Measurements from ENCODE around the gene LATS2. TPM values are rescaled to one million over a fixed set of nuclear protein-coding genes. Genes with fewer than 3 reads are reported as not detected.
A peak's percentile ranks its signal among the peaks of the same experiment; 100 is the strongest.
"Not testable (repeated sequence)": the region's sequence is repeated elsewhere in the genome, so short reads cannot be mapped to it uniquely, and the experiment has no call there.

The LATS2 gene
- total RNA-seq, 1 donor from 2014 or later: 22.5 TPM

GRCh38 chr13:20952838-20953237, 108.5 kb downstream of the LATS2 start:
- DNase-seq (no peak), ATAC-seq (ENCODE audit: poor library complexity) (no peak)
- intact Hi-C loops (cut with DNase I): no loop called here

DNA sequence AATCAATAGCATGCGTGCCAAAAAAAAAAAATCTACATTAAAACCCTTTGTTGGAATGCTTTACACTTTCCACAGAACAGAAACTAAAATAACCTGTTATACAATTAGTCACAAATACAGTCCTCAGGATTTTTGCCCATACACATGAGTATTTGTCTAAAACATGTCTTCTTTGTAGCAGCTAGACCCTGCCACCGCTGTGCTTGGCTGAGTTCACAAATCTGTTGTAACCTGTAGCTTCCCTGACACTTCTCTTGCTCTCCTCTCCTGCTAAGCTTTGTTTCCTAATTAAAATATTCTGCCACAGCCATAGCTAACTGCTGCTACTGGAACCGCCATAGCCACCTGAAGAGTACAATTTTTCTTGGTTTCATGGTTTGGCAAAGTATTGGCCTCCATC, 113.4 kb downstream of the LATS2 start:
- not testable (repeated sequence) for DNase-seq; ATAC-seq (ENCODE audit: poor library complexity)
- intact Hi-C loops (cut with DNase I): loop anchor here (10.0 kb wide), 1 partner anchor 527 kb away; no protein-coding TSS in a partner anchor

- intact Hi-C loops (cut with DNase I): loop anchor here (10.0 kb wide), 1 partner anchor 529 kb away; no protein-coding TSS in a partner anchor
- ATAC-seq (ENCODE audit: poor library complexity) (no peak), DNase-seq (peak; percentile 48)
Observed at GRCh38 chr13:20945952-20946383, 115.4 kb downstream of the LATS2 start.

DNA sequence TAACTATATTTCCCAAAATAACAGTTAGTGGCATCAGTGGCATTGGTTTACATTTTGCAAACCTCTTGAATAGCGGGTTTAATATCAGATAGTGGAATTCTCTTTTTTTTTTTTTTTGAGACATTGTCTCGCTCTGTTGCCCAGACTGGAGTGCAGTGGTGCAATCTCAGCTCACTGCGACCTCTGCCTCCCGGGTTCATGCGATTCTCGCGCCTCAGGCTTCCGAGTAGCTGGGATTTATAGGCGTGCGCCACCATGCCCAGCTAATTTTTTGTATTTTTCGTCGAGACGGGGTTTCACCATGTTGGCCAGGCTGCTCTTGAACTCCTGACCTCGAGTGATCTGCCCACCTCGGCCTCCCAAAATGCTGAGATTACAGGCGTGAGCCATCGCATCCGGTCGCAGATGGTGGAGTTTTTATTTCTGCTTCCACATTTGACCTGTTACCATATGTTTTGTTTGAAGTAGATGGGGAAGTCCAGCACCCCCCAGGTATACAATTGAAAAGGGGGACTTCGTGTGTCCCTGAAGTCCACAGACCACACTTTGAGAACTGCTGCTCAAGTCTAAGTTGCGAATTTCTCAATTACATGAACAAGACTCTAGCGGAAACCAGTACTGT, 118.3 kb downstream of the LATS2 start:
- ATAC-seq (ENCODE audit: poor library complexity): no peak
- intact Hi-C loops (cut with DNase I): loop anchor here (5.0 to 10.0 kb wide), 3 partner anchors 189 to 532 kb away; partner anchors contain the start of genes MRPL57 and SKA3
- DNase-seq: no peak

DNA sequence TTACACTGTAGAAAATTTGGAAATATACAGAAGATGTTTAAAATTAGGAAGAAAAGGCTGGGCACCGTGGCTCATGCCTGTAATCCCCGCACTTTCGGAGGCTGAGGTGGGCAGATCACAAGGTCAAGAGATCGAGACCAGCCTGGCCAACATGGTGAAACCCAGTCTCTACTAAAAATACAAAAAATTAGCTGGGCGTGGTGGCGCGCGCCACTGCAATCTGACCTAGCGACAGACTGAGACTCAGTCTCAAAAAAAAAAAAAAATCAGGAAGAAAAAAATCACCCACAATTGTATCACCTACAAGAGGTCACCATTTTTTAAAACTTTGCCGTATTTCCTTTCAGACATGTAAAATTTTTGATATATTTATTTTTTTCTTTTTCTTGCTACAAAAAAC, 120.9 kb downstream of the LATS2 start:
- ATAC-seq (ENCODE audit: poor library complexity); DNase-seq: not testable (repeated sequence)
- intact Hi-C loops (cut with DNase I): loop anchor here (5.0 to 10.0 kb wide), 3 partner anchors 192 to 534 kb away; partner anchors contain the start of genes MRPL57 and SKA3

GRCh38 chr13:20940083-20940482, 121.3 kb downstream of the LATS2 start:
- intact Hi-C loops (cut with DNase I): loop anchor here (5.0 to 10.0 kb wide), 3 partner anchors 192 to 535 kb away; partner anchors contain the start of genes MRPL57 and SKA3
- no peak for DNase-seq
- no peak for ATAC-seq (ENCODE audit: poor library complexity)

DNA sequence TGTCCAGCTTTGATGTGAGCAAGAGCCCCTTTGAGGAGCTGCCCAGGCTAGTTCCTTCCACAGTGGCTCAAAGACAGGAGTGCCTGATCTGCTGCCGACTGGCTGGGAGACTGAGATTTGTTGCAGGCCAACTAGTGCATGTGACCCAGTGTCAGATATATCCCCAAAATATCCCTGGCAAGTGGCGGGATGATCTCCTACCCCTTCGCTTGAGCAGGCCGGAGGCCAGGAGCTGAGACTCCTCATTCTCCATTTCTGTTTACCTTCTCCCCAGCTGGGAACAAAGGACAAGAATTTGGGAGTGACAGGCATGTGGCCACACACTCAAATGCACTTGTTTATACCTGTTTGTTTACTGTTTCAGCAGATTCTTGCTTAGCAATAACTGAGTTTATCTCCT, 121.7 kb downstream of the LATS2 start:
- ATAC-seq (ENCODE audit: poor library complexity) (peak; percentile 80), DNase-seq (no peak)
- intact Hi-C loops (cut with DNase I): loop anchor here (5.0 to 10.0 kb wide), 3 partner anchors 193 to 535 kb away; partner anchors contain the start of genes MRPL57 and SKA3

DNA sequence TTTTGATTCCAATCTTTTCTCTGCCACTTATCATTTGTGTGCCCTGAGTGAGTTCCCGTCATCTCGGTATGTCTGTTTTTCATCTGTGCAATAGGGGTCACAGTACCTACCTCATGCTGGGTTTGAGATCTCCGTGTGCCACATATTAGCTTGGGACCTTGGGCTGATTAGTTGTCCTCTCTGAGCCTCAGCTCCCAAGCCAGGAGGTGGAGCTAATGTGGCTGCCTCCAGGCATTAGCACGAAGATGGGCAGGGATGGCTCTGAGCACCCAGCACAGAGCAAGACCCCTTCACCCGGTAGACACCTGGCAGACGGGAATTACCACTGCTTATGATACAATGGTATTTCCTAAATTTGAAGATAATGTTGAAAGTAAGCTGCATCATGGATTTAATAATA, 123.1 kb downstream of the LATS2 start:
- no peak for DNase-seq
- ATAC-seq (ENCODE audit: poor library complexity): peak; percentile 25
- intact Hi-C loops (cut with DNase I): no loop called here

DNA sequence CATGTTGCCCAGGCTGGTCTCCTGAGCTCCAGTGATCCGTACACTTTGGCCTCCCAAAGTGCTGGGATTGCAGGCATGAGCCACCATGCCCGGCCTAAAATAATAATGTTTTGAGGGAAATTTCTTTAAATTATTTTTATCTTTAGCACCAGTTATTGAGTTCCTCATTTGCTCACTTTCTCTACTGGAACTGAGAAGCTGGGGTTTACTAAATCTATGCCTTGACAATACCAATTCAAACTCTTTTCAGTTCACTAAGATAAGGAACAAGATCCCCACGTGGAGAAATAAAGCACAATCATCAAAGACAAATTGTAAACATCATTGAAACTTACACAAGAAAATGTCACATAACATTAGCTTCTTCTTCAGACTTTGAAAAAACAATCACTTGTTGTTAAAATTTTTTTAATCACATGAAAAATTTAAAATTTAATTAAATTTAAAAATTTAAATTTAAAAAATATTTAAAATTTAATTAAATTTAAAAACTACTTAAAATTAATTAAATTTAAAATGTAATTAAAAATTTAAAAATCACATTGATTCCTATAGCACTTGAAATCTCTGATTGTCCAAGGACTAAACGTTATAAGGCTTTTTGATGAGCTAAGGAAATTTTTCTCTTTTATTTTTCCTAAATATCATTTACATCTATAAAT, 133.7 kb downstream of the LATS2 start:
- DNase-seq: no peak
- intact Hi-C loops (cut with DNase I): no loop called here
- no peak for ATAC-seq (ENCODE audit: poor library complexity)

DNA sequence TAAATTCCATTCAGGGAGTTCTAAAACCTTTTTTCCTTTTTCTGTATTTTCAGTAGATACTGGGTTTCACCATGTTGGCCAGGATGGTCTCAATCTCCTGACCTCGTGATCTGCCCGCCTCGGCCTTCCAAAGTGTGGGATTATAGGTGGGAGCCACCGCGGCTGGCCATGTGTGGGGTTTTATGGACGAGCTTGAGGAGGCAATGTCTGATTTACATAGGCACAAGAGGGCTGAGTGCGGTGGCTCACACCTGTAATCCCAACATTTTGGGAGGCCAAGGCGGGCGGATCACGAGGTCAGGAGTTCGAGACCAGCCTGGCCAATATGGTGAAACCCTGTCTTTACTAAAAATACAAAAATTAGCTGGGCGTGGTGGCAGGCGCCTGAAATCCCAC, 136.0 kb downstream of the LATS2 start:
- intact Hi-C loops (cut with DNase I); DNase-seq; ATAC-seq (ENCODE audit: poor library complexity): not testable (repeated sequence)

DNA sequence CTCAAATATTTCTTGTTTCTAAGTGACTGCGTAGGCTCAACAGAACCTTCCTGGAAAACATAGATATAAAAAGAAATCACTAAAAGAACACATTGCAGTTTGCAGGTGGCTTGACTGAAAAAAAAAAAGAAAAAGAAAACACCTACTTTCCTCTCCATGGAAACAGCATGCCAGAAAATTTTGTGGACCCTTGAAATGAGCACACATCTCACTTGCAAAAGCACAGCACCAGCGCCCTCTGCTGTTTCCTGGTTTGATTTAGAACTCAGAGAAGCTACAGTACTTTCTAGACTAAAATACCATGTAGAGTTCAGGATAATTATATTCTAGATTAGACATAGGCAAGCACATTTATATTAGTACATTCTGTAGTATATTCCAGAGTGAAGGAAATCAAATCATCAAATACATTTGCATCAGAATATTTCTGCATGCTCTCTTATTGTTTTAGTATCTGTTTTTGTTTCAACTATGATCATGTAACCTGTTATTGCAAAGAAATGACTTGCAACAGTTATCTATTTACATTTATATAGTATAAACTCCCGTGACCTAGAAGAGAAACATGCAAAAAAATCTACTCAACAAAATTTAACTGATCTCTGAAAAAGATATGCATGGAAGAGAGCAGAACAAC, 136.5 kb downstream of the LATS2 start:
- ATAC-seq (ENCODE audit: poor library complexity) (peak; percentile 75), DNase-seq (peak; percentile 74)
- intact Hi-C loops (cut with DNase I): loop anchor here (5.0 kb wide), 3 partner anchors 213 to 743 kb away; no protein-coding TSS in a partner anchor

- ATAC-seq (ENCODE audit: poor library complexity) (peak; percentile 34), DNase-seq (peak; percentile 52)
- intact Hi-C loops (cut with DNase I): loop anchor here (5.0 kb wide), 3 partner anchors 211 to 741 kb away; no protein-coding TSS in a partner anchor
Observed at GRCh38 chr13:20923272-20923671, 138.1 kb downstream of the LATS2 start.

Other genes with a start within 250 kb of the LATS2 start
- gene XPO4, start 158.8 kb downstream of the LATS2 start, total RNA-seq: 28.3 TPM
- 235 TPM for gene SAP18, start 78.5 kb upstream of the LATS2 start, total RNA-seq
- gene SKA3, start 115.0 kb upstream of the LATS2 start, total RNA-seq: 0.32 TPM
- gene MRPL57, start 115.1 kb upstream of the LATS2 start, total RNA-seq: 20.2 TPM

Measured in Right ventricle myocardium superior (tissue), 1 donor.